GM21786 (cell line): Measurements from ENCODE around the gene CHST14.

Experiments
- ATAC-seq: cut with Tn5 transposase; IDR thresholded peaks from one replicate; pipeline ENCODE4 v1.9.1; 2021; ENCODE audit not compliant: unreplicated experiment

Gene CHST14

DNA sequence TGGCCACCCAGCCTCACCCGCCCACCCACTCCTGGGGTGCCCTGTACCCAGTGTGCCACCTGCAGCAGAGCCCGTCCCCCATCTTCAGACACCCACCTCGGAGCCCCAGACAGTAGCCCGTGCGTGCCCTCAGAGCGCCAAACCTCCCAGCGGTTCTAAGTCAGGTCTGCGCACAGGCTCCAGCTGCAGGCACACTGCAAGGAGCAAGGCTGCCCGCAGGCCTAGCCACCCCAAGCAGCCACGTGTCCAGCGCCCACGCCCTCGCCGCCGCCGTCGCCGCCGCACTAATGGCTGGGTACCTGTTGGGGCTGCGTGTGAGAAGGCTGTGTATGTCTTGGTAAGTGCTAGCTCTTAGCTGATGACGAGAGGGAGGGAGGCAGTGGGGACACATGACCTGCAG lies 8.8 kb upstream of the CHST14 start:
- no peak for ATAC-seq

DNA sequence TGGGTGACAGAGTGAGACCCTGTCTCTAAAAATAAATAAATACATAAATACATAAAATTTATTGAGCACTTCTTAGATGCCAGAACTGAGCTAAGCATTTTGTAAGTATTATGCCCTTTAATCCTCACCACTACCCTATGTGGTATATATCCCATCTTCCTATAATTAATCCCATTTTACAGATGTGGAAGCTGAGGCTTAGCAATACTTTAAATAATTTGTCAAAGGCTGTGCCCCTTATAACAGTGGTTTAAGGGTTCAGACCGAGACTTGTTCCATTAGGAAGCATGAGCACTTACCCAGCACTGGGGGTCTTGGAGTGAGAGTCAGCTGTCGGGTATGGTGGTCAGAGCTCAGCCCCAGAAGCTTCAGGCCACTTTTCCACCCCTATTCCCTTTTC lies 7.5 kb upstream of the CHST14 start:
- ATAC-seq, result no peak

DNA sequence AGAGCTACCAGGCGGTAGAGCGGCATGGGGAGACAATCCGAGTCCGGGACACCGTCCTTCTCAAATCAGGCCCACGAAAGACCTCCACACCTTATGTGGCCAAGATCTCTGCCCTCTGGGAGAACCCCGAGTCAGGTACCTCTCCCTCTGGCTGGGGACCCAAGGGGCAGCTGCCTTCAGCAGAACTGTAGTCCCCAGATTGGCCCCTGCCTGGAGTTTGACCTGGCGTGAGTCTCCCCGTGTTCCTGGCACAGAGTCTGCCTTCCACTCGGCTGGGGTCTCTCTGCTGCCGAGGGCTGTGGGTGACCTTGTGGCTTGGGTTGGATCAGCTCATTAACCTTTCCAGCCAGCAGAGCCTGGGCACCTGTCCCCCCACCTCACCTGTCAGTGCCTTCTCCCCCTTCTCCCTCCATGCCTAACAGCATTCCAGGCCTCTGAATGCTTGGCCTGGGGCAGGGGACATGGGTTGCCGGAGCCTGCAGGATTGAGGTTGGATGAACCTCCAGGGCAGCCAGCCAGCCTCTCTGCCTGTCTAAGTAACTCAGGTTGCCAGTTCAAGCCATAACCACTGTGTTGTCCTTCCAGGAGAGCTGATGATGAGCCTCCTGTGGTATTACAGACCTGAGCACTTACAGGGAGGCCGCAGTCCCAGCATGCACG lies 6.8 kb upstream of the CHST14 start:
- no peak for ATAC-seq

GRCh38 chr15:40464595-40465185 lies 6.1 kb upstream of the CHST14 start:
- no peak for ATAC-seq

DNA sequence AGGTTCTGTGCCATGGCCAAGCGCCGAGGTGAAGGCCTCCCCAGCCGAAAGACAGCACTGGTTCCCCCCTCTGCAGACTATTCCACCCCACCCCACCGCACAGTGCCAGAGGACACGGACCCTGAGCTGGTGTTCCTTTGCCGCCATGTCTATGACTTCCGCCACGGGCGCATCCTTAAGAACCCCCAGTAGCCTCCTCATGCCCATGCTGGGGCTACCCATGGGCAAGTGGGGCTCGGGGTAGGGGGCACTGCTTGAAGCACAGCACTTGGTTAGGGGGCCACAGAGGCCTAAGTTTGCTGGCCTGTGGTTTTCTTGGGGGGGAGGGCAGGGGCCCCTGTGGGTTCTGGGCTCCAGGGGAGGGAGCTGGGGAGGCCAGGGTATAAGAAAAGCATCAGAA lies 4.8 kb upstream of the CHST14 start:
- ATAC-seq, result no peak

GRCh38 chr15:40466426-40467260 lies 4.1 kb upstream of the CHST14 start:
- ATAC-seq, result no peak

- no peak for ATAC-seq
Measured at GRCh38 chr15:40467261-40467615, 3.5 kb upstream of the CHST14 start.

- no peak for ATAC-seq
Measured at GRCh38 chr15:40468898-40469331, 1.9 kb upstream of the CHST14 start.

DNA sequence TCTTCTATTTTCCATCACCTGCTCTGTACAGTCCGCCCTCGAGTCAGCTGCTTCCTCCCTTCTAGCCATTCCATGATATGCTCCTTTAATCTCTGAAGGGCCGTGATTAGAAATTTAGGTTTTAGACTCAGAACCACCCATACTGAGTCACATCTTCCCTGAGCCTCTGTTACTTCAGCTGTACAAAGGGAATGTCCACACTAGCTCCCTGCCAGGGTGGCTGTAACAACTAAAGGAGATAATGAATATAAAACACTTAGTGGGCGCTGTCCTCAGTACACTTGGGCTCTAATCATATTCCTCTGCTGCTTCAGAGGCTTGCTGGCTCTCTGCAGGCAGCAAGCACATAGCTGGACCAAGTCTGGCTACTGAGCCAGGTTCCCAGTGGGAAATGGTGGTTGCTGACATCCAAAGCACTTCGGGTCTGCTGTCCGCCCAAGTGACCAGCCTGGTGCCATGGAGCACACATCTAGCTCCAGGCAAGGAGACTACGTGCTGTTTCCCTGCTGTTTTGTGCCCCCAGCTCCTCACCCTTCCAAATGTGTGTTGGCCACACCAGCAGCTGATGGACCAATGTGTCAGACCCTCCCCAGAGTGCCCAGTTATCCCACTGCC lies 901 bp upstream of the CHST14 start:
- no peak for ATAC-seq

- peak; percentile 35 for ATAC-seq
Measured at GRCh38 chr15:40471105-40471807, 472 bp downstream of the CHST14 start.

DNA sequence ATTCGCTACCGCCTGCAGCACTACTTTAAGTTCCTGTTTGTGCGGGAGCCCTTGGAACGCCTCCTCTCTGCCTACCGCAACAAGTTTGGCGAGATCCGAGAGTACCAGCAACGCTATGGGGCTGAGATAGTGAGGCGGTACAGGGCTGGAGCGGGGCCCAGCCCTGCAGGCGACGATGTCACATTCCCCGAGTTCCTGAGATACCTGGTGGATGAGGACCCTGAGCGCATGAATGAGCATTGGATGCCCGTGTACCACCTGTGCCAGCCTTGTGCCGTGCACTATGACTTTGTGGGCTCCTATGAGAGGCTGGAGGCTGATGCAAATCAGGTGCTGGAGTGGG lies 995 bp downstream of the CHST14 start:
- peak; percentile 25 for ATAC-seq

- ATAC-seq, result no peak
Measured at GRCh38 chr15:40472171-40472727, 1.5 kb downstream of the CHST14 start.

DNA sequence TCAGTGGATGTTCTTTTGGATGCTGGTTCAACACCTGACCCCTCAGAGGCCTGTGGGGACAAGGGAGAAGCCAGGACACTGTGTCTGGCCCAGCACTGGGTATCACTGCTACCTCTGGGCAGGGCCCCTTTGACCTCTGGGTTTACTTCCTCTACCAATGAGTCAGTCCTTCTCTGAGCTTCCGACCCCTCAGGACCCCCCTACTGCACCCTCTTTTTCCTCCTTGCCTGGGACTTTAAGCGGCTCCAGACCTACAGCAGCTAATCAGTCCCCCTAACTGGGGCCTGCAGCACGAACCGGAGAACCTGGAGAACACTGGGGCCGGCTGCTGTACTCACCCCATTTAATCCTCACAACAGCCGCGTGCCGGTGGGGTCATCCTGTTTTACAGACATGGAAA lies 3.8 kb downstream of the CHST14 start:
- no peak for ATAC-seq

GRCh38 chr15:40477642-40478327 lies 7.0 kb downstream of the CHST14 start:
- ATAC-seq, result no peak

DNA sequence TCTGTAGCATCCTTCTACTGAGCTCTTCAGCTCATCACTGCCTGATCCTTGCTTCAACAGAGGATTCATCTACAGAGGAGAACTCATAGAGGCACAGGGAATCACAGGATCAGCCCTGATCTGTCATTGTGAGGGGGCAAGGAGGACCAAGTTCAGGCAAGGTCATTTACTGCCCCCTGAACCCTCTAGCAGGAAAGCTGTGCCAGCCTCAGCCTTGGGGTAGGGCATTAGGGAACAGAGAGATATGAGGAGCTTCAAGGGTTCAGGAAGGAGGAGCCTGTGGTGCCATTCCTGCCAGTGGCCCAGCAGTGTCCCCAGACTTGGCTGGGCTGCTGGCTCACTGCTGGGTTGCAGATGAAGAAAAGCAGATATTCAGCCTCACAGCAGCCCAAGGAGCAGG lies 8.2 kb downstream of the CHST14 start:
- ATAC-seq, result no peak

GRCh38 chr15:40481341-40482074 lies 10.7 kb downstream of the CHST14 start:
- ATAC-seq, result no peak

- no peak for ATAC-seq
Measured at GRCh38 chr15:40483919-40484318, 13.1 kb downstream of the CHST14 start.

- no peak for ATAC-seq
Measured at GRCh38 chr15:40486066-40486770, 15.4 kb downstream of the CHST14 start.
